Stimulated activated CD8-positive, alpha-beta memory T cell treated with anti-CD3 and anti-CD28 coated beads, Interleukin-12 subunit alpha, Interleukin-12 subunit beta, amount 100 ng/mL, for 24 hours (primary cell): ENCODE measurements around the gene ADAM12.
"Not testable (repeated sequence)": the region's sequence is repeated elsewhere in the genome, so short reads cannot be mapped to it uniquely, and the experiment has no call there.

Experiments used
- DNase-seq: peaks from one replicate; pipeline ENCODE4 v3.0.0-alpha.2; 2020; ENCODE audit errors: extremely low read depth

Gene ADAM12

GRCh38 chr10:126177417-126178030, 210.8 kb downstream of the ADAM12 start:
- DNase-seq: no peak

GRCh38 chr10:126175641-126176262, 212.5 kb downstream of the ADAM12 start:
- no peak for DNase-seq

- DNase-seq: not testable (repeated sequence)
These were observed 215.5 kb downstream of the ADAM12 start for GRCh38 chr10:126172755-126173154.

DNA sequence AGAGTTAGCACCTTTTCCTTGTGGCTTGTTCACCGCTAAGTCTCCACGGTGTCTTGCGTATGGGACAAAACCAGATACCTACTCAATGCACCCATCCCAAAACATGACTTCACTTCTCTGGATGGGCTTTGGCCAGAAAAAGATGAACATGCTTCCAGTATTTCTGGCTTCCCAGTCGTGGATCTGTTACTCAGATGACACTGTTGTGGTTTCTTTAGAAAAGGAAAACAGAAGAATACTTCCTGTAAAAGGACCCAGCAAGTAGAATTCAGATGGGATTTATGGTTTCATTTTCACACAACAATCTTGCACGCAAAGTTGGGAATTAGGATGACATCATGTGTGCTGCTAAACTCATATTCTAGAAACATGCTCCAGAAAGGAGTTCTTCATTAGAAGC, 216.7 kb downstream of the ADAM12 start:
- DNase-seq: no peak

DNA sequence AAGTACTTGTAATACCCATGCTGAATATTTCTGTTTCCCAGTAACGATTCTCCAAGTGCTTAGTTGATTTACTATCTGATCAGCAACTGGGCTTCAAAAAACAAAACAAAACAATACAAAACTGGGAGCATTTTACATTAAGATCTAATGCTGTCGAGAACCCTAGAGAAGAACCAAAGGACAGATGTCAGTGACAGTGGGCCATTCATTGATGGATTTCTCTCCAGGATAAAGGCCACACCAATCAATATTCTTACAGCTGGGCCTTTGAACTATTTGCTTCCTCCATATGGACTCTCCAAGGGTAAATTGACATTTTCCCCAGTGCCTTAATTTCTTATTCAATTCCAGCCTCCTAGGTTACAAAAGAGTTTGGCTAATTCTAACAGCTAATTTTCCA, 217.5 kb downstream of the ADAM12 start:
- DNase-seq: no peak

GRCh38 chr10:126170371-126170770, 217.9 kb downstream of the ADAM12 start:
- DNase-seq: no peak

DNA sequence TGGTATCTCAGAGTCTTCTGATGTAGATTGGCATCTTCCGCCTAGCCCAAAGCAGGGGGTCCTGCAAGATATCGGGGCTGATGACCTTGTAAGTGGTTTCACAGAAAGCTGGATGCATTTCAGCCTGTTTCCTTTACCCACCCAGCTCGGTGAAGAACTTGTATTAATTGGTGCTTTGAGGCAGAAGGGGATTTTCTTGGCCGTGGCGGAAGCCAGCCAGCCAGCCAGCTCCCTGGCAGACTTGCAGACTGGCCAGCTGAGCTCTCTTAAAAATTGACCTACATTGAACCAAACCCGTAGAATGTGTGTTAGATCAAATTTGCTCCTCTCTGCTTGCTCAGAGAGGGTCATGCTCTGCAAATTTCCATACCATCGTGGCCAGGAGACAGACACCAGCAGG, 218.4 kb downstream of the ADAM12 start:
- DNase-seq: no peak

- no peak for DNase-seq
These were observed 221.5 kb downstream of the ADAM12 start for GRCh38 chr10:126166797-126167196.

- no peak for DNase-seq
These were observed 222.4 kb downstream of the ADAM12 start for GRCh38 chr10:126165874-126166273.

DNA sequence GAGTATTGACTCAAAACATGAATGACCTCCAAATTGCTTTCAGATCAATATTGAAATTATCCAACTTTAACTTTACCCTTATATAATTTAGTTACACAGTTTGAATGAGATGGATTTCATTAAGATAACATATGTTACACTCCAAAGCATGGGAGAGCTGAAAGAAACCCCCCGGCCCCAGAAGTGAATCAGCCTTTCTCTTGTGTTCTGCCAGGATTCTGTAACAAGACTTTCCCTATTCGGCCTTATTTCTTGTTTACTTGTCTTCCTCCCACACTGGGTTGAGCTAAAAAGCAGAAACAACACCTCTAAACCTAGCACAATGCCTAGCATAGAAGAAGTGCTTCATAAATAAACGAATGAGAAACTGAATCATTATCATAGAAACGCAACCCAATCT, 224.8 kb downstream of the ADAM12 start:
- DNase-seq: no peak

DNA sequence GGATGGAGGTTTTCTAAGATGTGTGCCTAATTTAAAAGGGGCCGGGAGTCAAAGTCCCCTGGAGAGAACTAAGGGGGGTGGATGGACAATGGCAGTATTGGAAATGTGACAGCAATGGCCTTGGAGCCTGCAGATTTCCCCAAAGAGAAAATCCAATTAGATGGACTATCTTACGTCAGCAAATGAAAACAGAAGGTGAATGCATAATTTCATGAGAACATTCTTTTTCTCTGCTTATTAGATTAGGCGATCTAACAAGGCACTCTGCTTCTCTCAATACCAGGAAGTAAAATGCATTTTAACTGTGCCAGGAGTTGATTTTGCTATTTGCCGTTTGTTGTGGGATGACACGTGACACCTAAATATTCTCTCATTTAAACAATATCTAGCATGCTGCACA, 226.6 kb downstream of the ADAM12 start:
- no peak for DNase-seq

GRCh38 chr10:126160971-126161630, 227.2 kb downstream of the ADAM12 start:
- DNase-seq: no peak

DNA sequence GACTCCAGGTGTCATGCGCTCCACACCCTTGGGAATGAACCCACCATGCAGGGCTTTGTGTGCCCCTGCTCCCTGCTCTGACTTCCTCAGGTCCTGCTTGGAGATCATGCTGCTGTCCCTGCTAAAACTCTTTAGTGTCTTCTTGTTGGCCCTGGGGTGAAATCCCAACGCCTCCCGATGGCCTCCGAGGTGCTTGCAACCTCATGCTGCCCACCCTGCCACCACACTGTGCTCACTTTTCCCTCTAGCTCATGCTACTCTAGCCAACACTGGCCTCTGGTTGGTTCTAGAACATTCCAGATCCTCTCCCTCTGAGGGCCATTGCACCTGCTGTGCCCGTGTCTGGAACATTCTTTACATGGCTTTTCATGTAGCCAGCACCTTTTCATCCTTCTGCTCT, 227.7 kb downstream of the ADAM12 start:
- no peak for DNase-seq

GRCh38 chr10:126158133-126158892, 230.0 kb downstream of the ADAM12 start:
- DNase-seq: no peak

DNA sequence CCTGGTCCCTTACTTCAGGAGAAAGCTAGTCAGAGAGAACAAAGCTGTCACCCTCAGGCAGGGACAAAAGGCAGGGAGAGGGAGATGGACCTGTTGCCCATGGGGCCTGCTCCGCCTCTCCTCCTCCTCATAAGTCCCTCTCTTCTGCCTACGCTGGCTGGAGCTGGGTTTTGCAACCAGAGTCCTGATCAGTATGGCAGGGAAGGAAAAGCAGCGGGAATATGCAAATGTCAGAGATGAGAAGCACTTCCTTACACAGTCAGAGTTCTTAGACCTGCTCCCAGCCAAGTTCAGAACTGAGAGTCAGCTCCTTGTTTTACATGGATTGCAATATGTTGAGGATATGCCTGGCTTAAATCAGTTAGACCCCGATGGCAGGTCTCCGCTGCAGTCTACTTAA, 231.1 kb downstream of the ADAM12 start:
- no peak for DNase-seq

GRCh38 chr10:126156503-126156902, 231.8 kb downstream of the ADAM12 start:
- no peak for DNase-seq

GRCh38 chr10:126156012-126156411, 232.3 kb downstream of the ADAM12 start:
- DNase-seq: no peak

DNA sequence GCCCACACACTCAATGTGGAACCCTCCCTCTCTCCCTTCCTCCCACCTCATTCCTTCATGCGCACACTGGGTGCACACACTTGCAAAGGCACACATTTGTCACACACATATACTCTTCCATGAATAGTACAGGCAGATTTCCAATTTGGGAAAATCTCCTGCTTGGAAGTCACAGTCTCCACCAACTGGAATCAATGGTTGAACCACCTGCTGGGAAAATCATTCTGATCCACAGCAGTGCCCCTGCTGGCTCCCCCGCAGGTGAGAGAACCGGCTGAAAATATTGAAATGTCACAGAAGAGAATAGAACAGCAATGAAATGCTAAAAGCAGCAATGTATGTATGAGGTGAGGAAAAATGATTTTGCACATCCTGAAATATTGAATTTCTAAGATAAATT, 232.7 kb downstream of the ADAM12 start:
- DNase-seq: no peak

- DNase-seq: no peak
These were observed 234.3 kb downstream of the ADAM12 start for GRCh38 chr10:126153711-126154628.

DNA sequence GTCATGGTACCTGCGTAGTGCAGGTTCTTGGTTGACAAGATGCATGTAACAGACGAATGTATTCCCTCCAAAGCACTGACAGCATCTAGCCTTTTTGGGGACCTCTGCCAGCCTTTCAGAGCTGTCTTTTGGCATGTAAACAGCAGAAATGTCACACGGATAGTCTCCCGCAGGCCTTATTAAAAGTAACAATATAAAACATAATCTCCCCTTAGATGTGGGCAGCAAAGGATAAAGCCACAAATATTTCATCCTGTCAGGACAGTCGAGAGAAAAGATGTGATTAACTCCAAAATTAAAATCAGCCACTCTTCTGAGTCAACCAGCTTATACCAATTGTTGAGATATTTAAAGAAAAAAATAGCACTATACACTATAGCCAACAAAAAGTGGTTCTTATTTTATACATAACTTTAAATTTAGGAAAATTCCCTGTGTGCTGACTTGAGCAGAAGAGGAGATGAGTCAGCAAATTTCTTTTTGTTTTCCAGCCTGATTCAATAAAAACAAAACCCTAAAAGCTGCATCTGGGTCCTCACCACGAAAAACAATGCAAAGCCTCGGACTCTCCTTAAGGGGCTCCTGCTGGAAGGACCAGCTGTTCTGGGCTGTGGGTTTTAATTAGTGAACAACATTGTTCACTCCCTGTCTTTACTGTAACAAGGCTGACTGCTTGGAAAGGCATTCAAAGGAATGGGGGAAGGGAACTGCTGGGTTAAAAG, 240.2 kb downstream of the ADAM12 start:
- DNase-seq: no peak

GRCh38 chr10:126146771-126147170, 241.5 kb downstream of the ADAM12 start:
- no peak for DNase-seq
